Parathyroid adenoma (tissue), 2 donors: ENCODE results near the gene DIAPH1.
A peak's percentile ranks its signal among the peaks of the same experiment; 100 is the strongest.

Source experiments
- H2AFZ ChIP-seq: fragments of 300-600 bp; sonication (generic); one replicate; pipeline ENCODE4 v1.7.0; 2017; ENCODE audit warnings: antibody characterized with exemption, mild to moderate bottlenecking
- H3K27ac ChIP-seq: fragments of 300-600 bp; sonication (generic); one replicate; pipeline ENCODE4 v1.7.0; 2017
- H3K27me3 ChIP-seq: fragments of 300-600 bp; sonication (generic); one replicate; pipeline ENCODE4 v1.7.0; 2017; ENCODE audit warnings: low read length; ENCODE audit not compliant: control insufficient read depth, insufficient read depth
- H3K36me3 ChIP-seq: fragments of 300-600 bp; sonication (generic); one replicate; pipeline ENCODE4 v1.7.0; 2017; ENCODE audit warnings: low read length; ENCODE audit not compliant: control insufficient read depth, insufficient read depth
- H3K4me1 ChIP-seq: fragments of 300-600 bp; sonication (generic); one replicate; pipeline ENCODE4 v1.7.0; 2017; ENCODE audit warnings: control low read depth
- H3K4me2 ChIP-seq: fragments of 300-600 bp; sonication (generic); one replicate; pipeline ENCODE4 v1.7.0; 2017; ENCODE audit warnings: low read length
- H3K4me3 ChIP-seq: fragments of 300-600 bp; sonication (generic); one replicate; pipeline ENCODE4 v1.7.0; 2017; ENCODE audit warnings: low read depth, low read length
- H3K79me2 ChIP-seq: fragments of 300-600 bp; sonication (generic); one replicate; pipeline ENCODE4 v1.7.0; 2017; ENCODE audit warnings: control low read depth
- H3K9ac ChIP-seq: fragments of 300-600 bp; sonication (generic); one replicate; pipeline ENCODE4 v1.7.0; 2017; ENCODE audit warnings: mild to moderate bottlenecking
- H3K9me3 ChIP-seq: fragments of 300-600 bp; sonication (generic); one replicate; pipeline ENCODE4 v1.7.0; 2017; ENCODE audit warnings: low read length; ENCODE audit not compliant: control insufficient read depth
- TF ChIP-seq, protein P1 (sequence below): fragments of 300-600 bp; sonication (generic); IDR thresholded peaks from one replicate; pipeline ENCODE4 v1.7.0; 2017; ENCODE audit warnings: antibody characterized with exemption, mild to moderate bottlenecking
- donor health status: primary hyperparathyroidism.

The DIAPH1 gene

GRCh38 chr5:141476132-141476911 lies 142.5 kb downstream of the DIAPH1 start:
- H2AFZ ChIP-seq = peak overlapping the region; percentile 92
- H3K27me3 ChIP-seq = no peaks in the 10 kb centered on the region
- H3K36me3 ChIP-seq = no peaks in the 10 kb centered on the region
- H3K79me2 ChIP-seq = peaks cover 39% of the 10 kb centered on the region
- H3K4me2 ChIP-seq = peak overlapping the region; percentile 91
- TF ChIP-seq, protein P1, sequence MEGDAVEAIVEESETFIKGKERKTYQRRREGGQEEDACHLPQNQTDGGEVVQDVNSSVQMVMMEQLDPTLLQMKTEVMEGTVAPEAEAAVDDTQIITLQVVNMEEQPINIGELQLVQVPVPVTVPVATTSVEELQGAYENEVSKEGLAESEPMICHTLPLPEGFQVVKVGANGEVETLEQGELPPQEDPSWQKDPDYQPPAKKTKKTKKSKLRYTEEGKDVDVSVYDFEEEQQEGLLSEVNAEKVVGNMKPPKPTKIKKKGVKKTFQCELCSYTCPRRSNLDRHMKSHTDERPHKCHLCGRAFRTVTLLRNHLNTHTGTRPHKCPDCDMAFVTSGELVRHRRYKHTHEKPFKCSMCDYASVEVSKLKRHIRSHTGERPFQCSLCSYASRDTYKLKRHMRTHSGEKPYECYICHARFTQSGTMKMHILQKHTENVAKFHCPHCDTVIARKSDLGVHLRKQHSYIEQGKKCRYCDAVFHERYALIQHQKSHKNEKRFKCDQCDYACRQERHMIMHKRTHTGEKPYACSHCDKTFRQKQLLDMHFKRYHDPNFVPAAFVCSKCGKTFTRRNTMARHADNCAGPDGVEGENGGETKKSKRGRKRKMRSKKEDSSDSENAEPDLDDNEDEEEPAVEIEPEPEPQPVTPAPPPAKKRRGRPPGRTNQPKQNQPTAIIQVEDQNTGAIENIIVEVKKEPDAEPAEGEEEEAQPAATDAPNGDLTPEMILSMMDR = no peak
- peak overlapping the region; percentile 61 for H3K9ac ChIP-seq
- peak overlapping the region; percentile 92 for H3K27ac ChIP-seq
- H3K9me3 ChIP-seq = no peaks in the 10 kb centered on the region
- peak overlapping the region; percentile 59 for H3K4me3 ChIP-seq
- peaks cover 28% of the 10 kb centered on the region for H3K4me1 ChIP-seq

GRCh38 chr5:141475625-141476131 lies 143.1 kb downstream of the DIAPH1 start, which contains the start of gene PCDHGC3:
PCDHGC3 (plus strand) TSS chr5:141475966; CDS start chr5:141476117, 151 bp downstream.
- Histone ChIP-seq H3K4me2 (peak within 1 kb of the TSS; percentile 91), H3K79me2 (peaks cover 32% of the 10 kb centered on the region), H3K36me3 (no peaks in the 10 kb centered on the region), H3K9me3 (no peaks in the 10 kb centered on the region), H2AFZ (peak within 1 kb of the TSS; percentile 92), H3K27me3 (no peaks in the 10 kb centered on the region), H3K9ac (peak within 1 kb of the TSS; percentile 61), H3K4me1 (peaks cover 28% of the 10 kb centered on the region), H3K27ac (peak within 1 kb of the TSS; percentile 92), H3K4me3 (peak within 1 kb of the TSS; percentile 59)
- TF ChIP-seq, protein P1 = peak; percentile 52

DNA sequence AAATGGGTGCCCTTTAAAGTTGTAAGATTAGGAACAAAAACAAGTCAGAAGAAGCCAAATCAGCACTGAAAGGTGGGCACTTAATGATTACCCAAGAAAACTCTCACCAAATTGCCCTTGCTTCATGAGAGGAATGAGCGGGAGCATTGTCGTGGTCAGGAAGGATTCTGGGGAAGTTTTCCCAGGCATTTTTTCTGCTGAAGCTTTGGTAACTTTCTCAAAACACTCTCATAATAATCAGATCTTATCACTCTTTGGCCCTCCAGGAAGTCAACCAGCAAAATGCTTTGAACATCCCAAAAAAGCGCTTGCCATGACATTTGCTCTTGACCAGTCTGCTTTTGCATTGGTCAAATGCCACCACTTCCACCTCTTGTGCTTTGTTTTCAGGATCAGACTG lies 153.4 kb downstream of the DIAPH1 start:
- H3K27ac ChIP-seq = no peak overlapping the region
- H3K79me2 ChIP-seq = peaks cover 13% of the 10 kb centered on the region
- no peaks in the 10 kb centered on the region for H3K9me3 ChIP-seq
- TF ChIP-seq, protein P1 = no peak
- no peaks in the 10 kb centered on the region for H3K27me3 ChIP-seq
- H3K36me3 ChIP-seq = no peaks in the 10 kb centered on the region
- no peak overlapping the region for H3K4me2 ChIP-seq
- H3K4me3 ChIP-seq = no peak overlapping the region
- H3K4me1 ChIP-seq = no peaks in the 10 kb centered on the region
- H2AFZ ChIP-seq = no peak overlapping the region
- H3K9ac ChIP-seq = no peak overlapping the region
